AG09309 (cell line): Measurements from ENCODE around the gene RPLP2.

Experiments used
- DNase-seq: peaks from one replicate; pipeline ENCODE4 v3.0.0-alpha.2; 2010; ENCODE audit warnings: low read depth
- H3K4me3 ChIP-seq: 2 replicates; pipeline ENCODE4 v1.5.1; 2011; ENCODE audit warnings: mild to moderate bottlenecking, low read depth, low read length, moderate library complexity; ENCODE audit not compliant: control insufficient read depth
- CTCF ChIP-seq: IDR thresholded peaks from 2 replicates; pipeline ENCODE4 v1.5.1; 2011; ENCODE audit warnings: mild to moderate bottlenecking, low read depth, low read length, inconsistent platforms; ENCODE audit not compliant: insufficient read depth, control insufficient read depth; ENCODE audit errors: missing control alignments

The RPLP2 gene

GRCh38 chr11:769887-770641 lies 39.7 kb upstream of the RPLP2 start:
- no peak overlapping the region for H3K4me3 ChIP-seq
- DNase-seq = no peak
- no peak for TF ChIP-seq CTCF

- no peak overlapping the region for H3K4me3 ChIP-seq
- TF ChIP-seq CTCF = no peak
- no peak for DNase-seq
Measured at GRCh38 chr11:770642-771616, 38.8 kb upstream of the RPLP2 start.

- DNase-seq = no peak
- TF ChIP-seq CTCF = no peak
- no peak overlapping the region for H3K4me3 ChIP-seq
Measured at GRCh38 chr11:771617-772204, 38.1 kb upstream of the RPLP2 start.

GRCh38 chr11:772429-773390 lies 37.1 kb upstream of the RPLP2 start:
- DNase-seq = no peak
- no peak overlapping the region for H3K4me3 ChIP-seq
- no peak for TF ChIP-seq CTCF

GRCh38 chr11:773425-773824 lies 36.3 kb upstream of the RPLP2 start:
- TF ChIP-seq CTCF = no peak
- no peak for DNase-seq
- H3K4me3 ChIP-seq = no peak overlapping the region

- no peak for TF ChIP-seq CTCF
- no peak for DNase-seq
- no peak overlapping the region for H3K4me3 ChIP-seq
Measured at GRCh38 chr11:773830-774229, 35.9 kb upstream of the RPLP2 start.
